Activated gamma-delta T cell (primary cell): ENCODE data around the gene ZMAT2.
"Not testable (repeated sequence)": the region's sequence is repeated elsewhere in the genome, so short reads cannot be mapped to it uniquely, and the experiment has no call there.

Experiments
- DNase-seq: peaks from one replicate; lab custom pipeline; 2025; lab: John Stamatoyannopoulos, UW

The ZMAT2 gene

DNA sequence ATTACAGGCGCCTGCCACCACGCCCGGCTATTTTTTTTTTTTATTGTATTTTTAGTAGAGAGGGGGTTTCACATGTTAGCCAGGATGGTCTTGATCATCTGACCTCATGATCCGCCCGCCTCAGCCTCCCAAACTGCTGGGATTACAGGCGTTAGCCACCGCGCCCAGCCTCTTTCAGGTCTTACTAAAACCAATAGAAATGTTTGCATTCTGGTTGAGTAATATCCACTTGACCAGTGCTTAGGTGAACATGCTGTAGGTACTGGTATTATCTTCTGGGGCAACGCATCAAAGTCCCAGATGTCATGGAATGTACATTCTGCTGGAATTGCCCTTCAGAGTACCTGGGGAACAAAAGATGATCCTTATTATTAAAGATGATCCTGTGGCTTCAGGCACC is 8.5 kb downstream of the ZMAT2 start:
- DNase-seq = not testable (repeated sequence)

GRCh38 chr5:140710899-140711552 is 10.8 kb downstream of the ZMAT2 start:
- DNase-seq = peak; percentile 18

DNA sequence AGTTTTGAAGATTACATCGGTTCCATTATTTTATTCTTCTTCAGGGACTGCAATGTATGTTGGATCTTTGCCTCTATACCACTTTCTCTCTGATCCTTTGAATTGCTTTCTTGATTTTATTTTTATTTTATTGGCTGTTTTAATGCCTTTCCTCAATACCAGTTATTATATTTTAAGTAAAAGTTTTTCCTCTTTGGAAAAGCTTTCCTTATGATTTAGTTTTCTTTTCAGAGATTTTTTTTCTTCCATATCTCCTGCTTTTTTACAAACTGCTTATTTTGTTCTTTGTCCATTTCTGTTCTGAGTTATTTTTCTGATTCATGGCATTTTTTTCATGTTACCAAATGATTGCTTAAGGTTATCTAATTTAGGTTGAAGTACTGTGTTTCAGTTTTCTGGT is 11.5 kb downstream of the ZMAT2 start:
- DNase-seq = no peak

- no peak for DNase-seq
Observed at GRCh38 chr5:140713562-140714094, 13.4 kb downstream of the ZMAT2 start.

GRCh38 chr5:140716238-140716637 is 16.0 kb downstream of the ZMAT2 start:
- not testable (repeated sequence) for DNase-seq

- DNase-seq = no peak
Observed at GRCh38 chr5:140718266-140718592, 18.0 kb downstream of the ZMAT2 start.

- DNase-seq = not testable (repeated sequence)
Observed at GRCh38 chr5:140720738-140721137, 20.5 kb downstream of the ZMAT2 start.

GRCh38 chr5:140721395-140721794 is 21.1 kb downstream of the ZMAT2 start:
- DNase-seq = not testable (repeated sequence)

GRCh38 chr5:140725799-140726471 is 25.7 kb downstream of the ZMAT2 start:
- DNase-seq = peak; percentile 16

GRCh38 chr5:140733098-140733497 is 32.9 kb downstream of the ZMAT2 start:
- DNase-seq = no peak

DNA sequence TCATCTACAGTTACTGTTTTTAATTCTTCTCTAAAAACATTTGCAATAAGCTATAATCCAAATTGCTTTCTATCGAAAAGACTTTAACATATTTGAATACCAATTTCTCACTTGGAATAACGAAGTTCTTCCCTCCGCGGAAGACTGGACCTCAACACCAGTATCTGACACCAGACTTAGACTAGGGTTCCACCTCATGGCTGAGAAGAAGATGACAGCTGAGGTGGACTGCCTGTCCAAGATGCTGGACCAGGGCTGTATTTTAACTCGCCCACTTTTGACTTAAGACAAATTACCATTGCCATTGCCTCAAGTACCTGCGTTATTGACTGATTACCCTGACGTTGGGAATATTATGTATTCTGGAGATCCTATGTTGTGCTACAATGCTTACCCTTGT is 34.1 kb downstream of the ZMAT2 start:
- no peak for DNase-seq

GRCh38 chr5:140737486-140737885 is 37.2 kb downstream of the ZMAT2 start:
- DNase-seq = no peak

- no peak for DNase-seq
Observed at GRCh38 chr5:140741967-140742366, 41.7 kb downstream of the ZMAT2 start.

GRCh38 chr5:140753561-140753960 is 53.3 kb downstream of the ZMAT2 start:
- no peak for DNase-seq
